ENCODE data around the gene MYO10.

DNA sequence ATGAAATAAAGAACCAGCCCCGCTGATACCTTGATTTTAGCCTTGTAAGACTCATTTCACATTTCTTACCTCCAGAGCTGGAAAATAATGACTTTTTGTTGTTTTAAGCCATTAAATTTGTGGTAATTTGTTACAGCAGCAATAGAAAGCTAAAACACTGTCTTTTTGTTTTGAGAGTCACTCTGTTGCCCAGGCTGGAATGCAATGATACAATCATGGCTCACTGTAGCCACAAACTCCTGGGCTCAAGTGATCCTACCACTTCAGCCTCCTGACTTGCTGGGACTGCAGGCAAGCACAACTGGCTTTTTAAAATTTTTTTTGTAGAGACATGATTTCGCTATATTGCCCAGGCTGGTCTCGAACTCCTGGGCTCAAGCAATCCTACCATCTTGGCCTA, 34.7 kb upstream of the MYO10 start:
- TF ChIP-seq, protein P1, sequence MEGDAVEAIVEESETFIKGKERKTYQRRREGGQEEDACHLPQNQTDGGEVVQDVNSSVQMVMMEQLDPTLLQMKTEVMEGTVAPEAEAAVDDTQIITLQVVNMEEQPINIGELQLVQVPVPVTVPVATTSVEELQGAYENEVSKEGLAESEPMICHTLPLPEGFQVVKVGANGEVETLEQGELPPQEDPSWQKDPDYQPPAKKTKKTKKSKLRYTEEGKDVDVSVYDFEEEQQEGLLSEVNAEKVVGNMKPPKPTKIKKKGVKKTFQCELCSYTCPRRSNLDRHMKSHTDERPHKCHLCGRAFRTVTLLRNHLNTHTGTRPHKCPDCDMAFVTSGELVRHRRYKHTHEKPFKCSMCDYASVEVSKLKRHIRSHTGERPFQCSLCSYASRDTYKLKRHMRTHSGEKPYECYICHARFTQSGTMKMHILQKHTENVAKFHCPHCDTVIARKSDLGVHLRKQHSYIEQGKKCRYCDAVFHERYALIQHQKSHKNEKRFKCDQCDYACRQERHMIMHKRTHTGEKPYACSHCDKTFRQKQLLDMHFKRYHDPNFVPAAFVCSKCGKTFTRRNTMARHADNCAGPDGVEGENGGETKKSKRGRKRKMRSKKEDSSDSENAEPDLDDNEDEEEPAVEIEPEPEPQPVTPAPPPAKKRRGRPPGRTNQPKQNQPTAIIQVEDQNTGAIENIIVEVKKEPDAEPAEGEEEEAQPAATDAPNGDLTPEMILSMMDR (IDR thresholded peaks at IDR 0.05): no peak
- TF ChIP-seq POLR2AphosphoS5 (IDR thresholded peaks at IDR 0.05; ENCODE audit: low read depth, low read length) (no peak), SIN3A (IDR thresholded peaks at IDR 0.05; ENCODE audit: borderline replicate concordance, insufficient read depth, low read depth, low read length) (no peak)
- TF ChIP-seq, protein P2, sequence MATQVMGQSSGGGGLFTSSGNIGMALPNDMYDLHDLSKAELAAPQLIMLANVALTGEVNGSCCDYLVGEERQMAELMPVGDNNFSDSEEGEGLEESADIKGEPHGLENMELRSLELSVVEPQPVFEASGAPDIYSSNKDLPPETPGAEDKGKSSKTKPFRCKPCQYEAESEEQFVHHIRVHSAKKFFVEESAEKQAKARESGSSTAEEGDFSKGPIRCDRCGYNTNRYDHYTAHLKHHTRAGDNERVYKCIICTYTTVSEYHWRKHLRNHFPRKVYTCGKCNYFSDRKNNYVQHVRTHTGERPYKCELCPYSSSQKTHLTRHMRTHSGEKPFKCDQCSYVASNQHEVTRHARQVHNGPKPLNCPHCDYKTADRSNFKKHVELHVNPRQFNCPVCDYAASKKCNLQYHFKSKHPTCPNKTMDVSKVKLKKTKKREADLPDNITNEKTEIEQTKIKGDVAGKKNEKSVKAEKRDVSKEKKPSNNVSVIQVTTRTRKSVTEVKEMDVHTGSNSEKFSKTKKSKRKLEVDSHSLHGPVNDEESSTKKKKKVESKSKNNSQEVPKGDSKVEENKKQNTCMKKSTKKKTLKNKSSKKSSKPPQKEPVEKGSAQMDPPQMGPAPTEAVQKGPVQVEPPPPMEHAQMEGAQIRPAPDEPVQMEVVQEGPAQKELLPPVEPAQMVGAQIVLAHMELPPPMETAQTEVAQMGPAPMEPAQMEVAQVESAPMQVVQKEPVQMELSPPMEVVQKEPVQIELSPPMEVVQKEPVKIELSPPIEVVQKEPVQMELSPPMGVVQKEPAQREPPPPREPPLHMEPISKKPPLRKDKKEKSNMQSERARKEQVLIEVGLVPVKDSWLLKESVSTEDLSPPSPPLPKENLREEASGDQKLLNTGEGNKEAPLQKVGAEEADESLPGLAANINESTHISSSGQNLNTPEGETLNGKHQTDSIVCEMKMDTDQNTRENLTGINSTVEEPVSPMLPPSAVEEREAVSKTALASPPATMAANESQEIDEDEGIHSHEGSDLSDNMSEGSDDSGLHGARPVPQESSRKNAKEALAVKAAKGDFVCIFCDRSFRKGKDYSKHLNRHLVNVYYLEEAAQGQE (IDR thresholded peaks at IDR 0.05; ENCODE audit: insufficient read depth in 1 of 2, low read depth in 2 of 2, low read length in 1 of 2): no peak

All from Panc1 (cell line).